Chondrocyte (in vitro differentiated cells): ENCODE results near the gene ANKRD6. TPM values are rescaled to one million over a fixed set of nuclear protein-coding genes. Genes with fewer than 3 reads are reported as not detected.

ENCODE experiments used
- DNase-seq: peaks from one replicate; pipeline ENCODE4 v3.0.0; 2021; ENCODE audit warnings: mixed read lengths, low spot score
- H3K27ac Mint-ChIP-seq: one replicate; pipeline ENCODE4 v1.8.0; 2021; ENCODE audit warnings: mild to moderate bottlenecking, moderate library complexity, mixed read lengths; ENCODE audit not compliant: unreplicated experiment
- H3K27me3 Mint-ChIP-seq: 2 replicates; pipeline ENCODE4 v1.8.0; 2021; ENCODE audit warnings: low read depth, mixed read lengths
- H3K36me3 Mint-ChIP-seq: 2 replicates; pipeline ENCODE4 v1.8.0; 2021; ENCODE audit warnings: low read depth, mixed read lengths
- H3K4me1 Mint-ChIP-seq: 2 replicates; pipeline ENCODE4 v1.8.0; 2021; ENCODE audit warnings: low read depth, mild to moderate bottlenecking, mixed read lengths
- H3K4me3 Mint-ChIP-seq: one replicate; pipeline ENCODE4 v1.8.0; 2021; ENCODE audit warnings: mild to moderate bottlenecking, moderate library complexity, mixed read lengths; ENCODE audit not compliant: unreplicated experiment
- H3K9me3 Mint-ChIP-seq: 2 replicates; pipeline ENCODE4 v1.8.0; 2021; ENCODE audit warnings: low read depth, mixed read lengths
- CTCF ChIP-seq: fragments of 200-600 bp; sonication (generic); IDR thresholded peaks from 2 replicates; pipeline ENCODE4 v1.5.0; 2021; ENCODE audit warnings: antibody characterized with exemption, mild to moderate bottlenecking, moderate library complexity
- total RNA-seq: library from RNA; stranded (reverse); gene quantifications from 3 replicates; pipeline ENCODE4 v1.2.1, GENCODE V29; 2021

The ANKRD6 gene
- total RNA-seq, 1 donor from 2014 or later = 31.3 TPM

- no peak for TF ChIP-seq CTCF
- no peaks in the 10 kb centered on the region for H3K27me3 Mint-ChIP-seq
Observed at GRCh38 chr6:89505847-89506246, 72.9 kb downstream of the ANKRD6 start.

GRCh38 chr6:89506716-89507617, 74.0 kb downstream of the ANKRD6 start:
- no peaks in the 10 kb centered on the region for H3K27me3 Mint-ChIP-seq
- no peak overlapping the region for H3K4me3 Mint-ChIP-seq
- no peaks in the 10 kb centered on the region for H3K9me3 Mint-ChIP-seq
- H3K36me3 Mint-ChIP-seq = no peaks in the 10 kb centered on the region
- peaks cover 7% of the 10 kb centered on the region for H3K4me1 Mint-ChIP-seq
- DNase-seq = no peak
- no peak for TF ChIP-seq CTCF
- no peak overlapping the region for H3K27ac Mint-ChIP-seq

More at GRCh38 chr6:89505847-89506246, 72.9 kb downstream of the ANKRD6 start:
- Mint-ChIP-seq H3K9me3 (no peaks in the 10 kb centered on the region), H3K36me3 (no peaks in the 10 kb centered on the region), H3K4me3 (no peak overlapping the region), H3K27ac (no peak overlapping the region), H3K4me1 (peaks cover 18% of the 10 kb centered on the region)
- DNase-seq = no peak

DNA sequence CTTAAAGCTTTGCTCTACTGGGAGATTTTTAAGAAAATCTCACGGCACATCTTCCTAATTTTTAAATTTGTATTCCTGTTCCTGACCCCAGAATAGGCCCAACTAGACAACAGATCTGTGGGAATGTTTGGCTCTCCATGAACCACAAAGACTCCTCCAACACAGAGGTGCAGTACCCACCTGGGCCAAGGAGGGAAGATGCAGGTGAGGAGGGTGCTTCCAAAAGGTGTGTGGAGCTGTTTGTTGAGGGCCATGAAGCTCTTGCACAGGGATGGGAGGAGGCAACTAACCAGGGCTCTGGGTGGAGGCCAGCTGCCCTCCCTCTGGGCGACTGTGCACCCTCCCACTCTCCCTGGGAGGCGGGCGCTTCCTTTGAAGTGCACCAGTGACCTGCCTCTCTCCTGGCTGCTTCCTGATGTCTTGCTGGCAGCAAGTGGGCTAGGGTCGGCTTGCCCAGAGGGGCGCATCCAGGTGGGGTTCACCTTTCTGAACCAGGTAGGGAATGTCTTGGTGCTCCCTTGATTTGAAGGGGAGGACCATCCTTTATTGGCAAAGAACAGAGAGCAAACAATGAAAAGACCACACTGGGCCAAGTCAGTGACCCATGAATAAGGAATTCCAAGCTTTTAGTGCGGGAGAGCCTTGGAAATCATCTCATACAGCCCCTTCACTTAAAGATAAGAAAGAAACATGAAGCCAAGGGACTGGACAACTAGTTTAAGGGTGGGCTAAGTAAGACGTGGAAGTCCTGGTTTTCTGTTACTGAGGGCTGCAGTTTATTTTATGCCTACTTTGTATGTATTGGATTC, 76.0 kb downstream of the ANKRD6 start:
- no peaks in the 10 kb centered on the region for H3K9me3 Mint-ChIP-seq
- no peak for DNase-seq
- H3K27me3 Mint-ChIP-seq = no peaks in the 10 kb centered on the region
- H3K36me3 Mint-ChIP-seq = no peaks in the 10 kb centered on the region
- peaks cover 13% of the 10 kb centered on the region for H3K4me1 Mint-ChIP-seq
- H3K27ac Mint-ChIP-seq = no peak overlapping the region
- no peak for TF ChIP-seq CTCF
- H3K4me3 Mint-ChIP-seq = no peak overlapping the region

GRCh38 chr6:89509777-89510281, 76.9 kb downstream of the ANKRD6 start:
- H3K27ac Mint-ChIP-seq = peak overlapping the region; percentile 41
- no peaks in the 10 kb centered on the region for H3K9me3 Mint-ChIP-seq

More at GRCh38 chr6:89509777-89510281, 76.9 kb downstream of the ANKRD6 start:
- H3K27me3 Mint-ChIP-seq = no peaks in the 10 kb centered on the region
- H3K36me3 Mint-ChIP-seq = no peaks in the 10 kb centered on the region
- H3K4me3 Mint-ChIP-seq = no peak overlapping the region
- peaks cover 13% of the 10 kb centered on the region for H3K4me1 Mint-ChIP-seq
- DNase-seq = no peak
- TF ChIP-seq CTCF = no peak
